OCI-LY3 (cell line): Measurements from ENCODE around the gene POLE4.

Experiments used
- EZH2phosphoT487 ChIP-seq: fragments of 200-600 bp; shearing (Covaris generic); IDR thresholded peaks from 2 replicates; pipeline ENCODE4 v1.6.1; 2018; ENCODE audit warnings: antibody characterized with exemption, mixed run types, low read depth
- TF ChIP-seq, protein P1 (sequence below): fragments of 200-600, 300-600 bp; sonication (generic); IDR thresholded peaks from 2 replicates; pipeline ENCODE4 v1.5.1; 2014; ENCODE audit warnings: antibody characterized with exemption, low read length, low read depth

GRCh38 chr2:74941284-74941683, 17.2 kb upstream of the POLE4 start:
- TF ChIP-seq, protein P1, sequence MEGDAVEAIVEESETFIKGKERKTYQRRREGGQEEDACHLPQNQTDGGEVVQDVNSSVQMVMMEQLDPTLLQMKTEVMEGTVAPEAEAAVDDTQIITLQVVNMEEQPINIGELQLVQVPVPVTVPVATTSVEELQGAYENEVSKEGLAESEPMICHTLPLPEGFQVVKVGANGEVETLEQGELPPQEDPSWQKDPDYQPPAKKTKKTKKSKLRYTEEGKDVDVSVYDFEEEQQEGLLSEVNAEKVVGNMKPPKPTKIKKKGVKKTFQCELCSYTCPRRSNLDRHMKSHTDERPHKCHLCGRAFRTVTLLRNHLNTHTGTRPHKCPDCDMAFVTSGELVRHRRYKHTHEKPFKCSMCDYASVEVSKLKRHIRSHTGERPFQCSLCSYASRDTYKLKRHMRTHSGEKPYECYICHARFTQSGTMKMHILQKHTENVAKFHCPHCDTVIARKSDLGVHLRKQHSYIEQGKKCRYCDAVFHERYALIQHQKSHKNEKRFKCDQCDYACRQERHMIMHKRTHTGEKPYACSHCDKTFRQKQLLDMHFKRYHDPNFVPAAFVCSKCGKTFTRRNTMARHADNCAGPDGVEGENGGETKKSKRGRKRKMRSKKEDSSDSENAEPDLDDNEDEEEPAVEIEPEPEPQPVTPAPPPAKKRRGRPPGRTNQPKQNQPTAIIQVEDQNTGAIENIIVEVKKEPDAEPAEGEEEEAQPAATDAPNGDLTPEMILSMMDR, result no peak
- TF ChIP-seq EZH2phosphoT487, result no peak
